HG03095 (cell line): ENCODE data around the gene RNF103.
"Not testable (repeated sequence)": the region's sequence is repeated elsewhere in the genome, so short reads cannot be mapped to it uniquely, and the experiment has no call there.

ENCODE experiments used
- ATAC-seq: cut with Tn5 transposase; IDR thresholded peaks from one replicate; pipeline ENCODE4 v1.9.1; 2021; ENCODE audit warnings: moderate library complexity; ENCODE audit not compliant: unreplicated experiment

Gene RNF103

GRCh38 chr2:86624267-86624547 is 542 bp upstream of the RNF103 start:
- no peak for ATAC-seq

GRCh38 chr2:86623043-86623493 is 597 bp downstream of the RNF103 start:
- ATAC-seq = peak; percentile 37

GRCh38 chr2:86622519-86623042 is 1.1 kb downstream of the RNF103 start:
- ATAC-seq = no peak

GRCh38 chr2:86621280-86621943 is 2.3 kb downstream of the RNF103 start:
- ATAC-seq = no peak

GRCh38 chr2:86617738-86618137 is 5.9 kb downstream of the RNF103 start:
- ATAC-seq = no peak

- ATAC-seq = peak; percentile 59
Measured at GRCh38 chr2:86617153-86617552, 6.5 kb downstream of the RNF103 start.

- no peak for ATAC-seq
Measured at GRCh38 chr2:86616502-86616901, 7.2 kb downstream of the RNF103 start.

GRCh38 chr2:86615596-86615995 is 8.1 kb downstream of the RNF103 start:
- ATAC-seq = no peak

- ATAC-seq = no peak
Measured at GRCh38 chr2:86613515-86613914, 10.2 kb downstream of the RNF103 start.

GRCh38 chr2:86610871-86611270 is 12.8 kb downstream of the RNF103 start:
- ATAC-seq = no peak

GRCh38 chr2:86608832-86609410 is 14.7 kb downstream of the RNF103 start:
- ATAC-seq = no peak

GRCh38 chr2:86603905-86604304 is 19.8 kb downstream of the RNF103 start:
- no peak for ATAC-seq

- no peak for ATAC-seq
Measured at GRCh38 chr2:86598966-86599365, 24.7 kb downstream of the RNF103 start.

GRCh38 chr2:86596118-86596517 is 27.5 kb downstream of the RNF103 start:
- no peak for ATAC-seq

GRCh38 chr2:86593266-86593665 is 30.4 kb downstream of the RNF103 start:
- no peak for ATAC-seq

GRCh38 chr2:86592547-86593230 is 31.0 kb downstream of the RNF103 start:
- ATAC-seq = no peak

GRCh38 chr2:86589701-86590100 is 34.0 kb downstream of the RNF103 start:
- ATAC-seq = not testable (repeated sequence)

- ATAC-seq = peak; percentile 75
Measured at GRCh38 chr2:86584151-86584913, 39.3 kb downstream of the RNF103 start.

GRCh38 chr2:86580560-86580959 is 43.1 kb downstream of the RNF103 start:
- ATAC-seq = no peak

- no peak for ATAC-seq
Measured at GRCh38 chr2:86577817-86578456, 45.7 kb downstream of the RNF103 start.

GRCh38 chr2:86570059-86570458 is 53.6 kb downstream of the RNF103 start:
- no peak for ATAC-seq
